ENCODE measurements around the gene CT45A9. TPM values are rescaled to one million over a fixed set of nuclear protein-coding genes. Genes with fewer than 3 reads are reported as not detected.

CT45A9 gene, protein sequence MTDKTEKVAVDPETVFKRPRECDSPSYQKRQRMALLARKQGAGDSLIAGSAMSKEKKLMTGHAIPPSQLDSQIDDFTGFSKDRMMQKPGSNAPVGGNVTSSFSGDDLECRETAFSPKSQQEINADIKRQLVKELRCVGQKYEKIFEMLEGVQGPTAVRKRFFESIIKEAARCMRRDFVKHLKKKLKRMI
- total RNA-seq = not detected in 2 replicates

GRCh38 chrX:135871712-135872111, at the start of gene CT45A9:
Gene CT45A9 (minus strand): TSS chrX:135871812. CDS start chrX:135868061, 3,751 bp downstream.

GRCh38 chrX:135893294-135893817, 21.7 kb upstream of the CT45A9 start, which contains the start of the genes CT45A10 and SAGE1:
Gene CT45A10 (minus strand): TSS chrX:135893444. CDS start chrX:135885344, 8,100 bp downstream.
Gene SAGE1 (plus strand): TSS chrX:135893716. CDS start chrX:135896243, 2,527 bp downstream.

DNA sequence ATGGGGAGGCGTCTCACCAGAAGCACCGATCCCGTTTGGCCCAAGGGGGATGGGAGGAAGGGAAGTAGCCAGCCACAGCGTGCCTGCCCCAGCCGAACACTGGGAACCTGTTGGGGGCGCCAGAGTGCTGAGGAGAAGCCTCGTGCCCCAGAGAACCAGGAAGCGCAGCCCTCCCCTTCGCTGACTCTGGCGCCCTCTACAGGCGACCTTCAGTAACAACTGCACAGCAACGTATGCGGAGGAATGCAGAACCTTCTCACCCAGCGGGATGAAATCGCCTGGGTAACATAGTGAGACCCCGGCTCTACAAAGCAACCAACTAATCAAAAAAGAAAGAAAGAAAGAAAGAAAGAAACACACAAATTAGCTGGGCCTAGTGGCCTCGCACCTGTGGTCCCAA, 17.2 kb downstream of the CT45A9 start, which contains the start of gene CT45A8:
Gene CT45A8, minus strand, starts transcription at position 101 of the 400 bp plus-strand sequence. CDS start 3,755 bp downstream, outside the sequence.

GRCh38 chrX:135837180-135837579, 34.4 kb downstream of the CT45A9 start, which contains the start of gene CT45A7:
Gene CT45A7 (minus strand): TSS chrX:135837280. CDS start chrX:135833533, 3,747 bp downstream.

DNA sequence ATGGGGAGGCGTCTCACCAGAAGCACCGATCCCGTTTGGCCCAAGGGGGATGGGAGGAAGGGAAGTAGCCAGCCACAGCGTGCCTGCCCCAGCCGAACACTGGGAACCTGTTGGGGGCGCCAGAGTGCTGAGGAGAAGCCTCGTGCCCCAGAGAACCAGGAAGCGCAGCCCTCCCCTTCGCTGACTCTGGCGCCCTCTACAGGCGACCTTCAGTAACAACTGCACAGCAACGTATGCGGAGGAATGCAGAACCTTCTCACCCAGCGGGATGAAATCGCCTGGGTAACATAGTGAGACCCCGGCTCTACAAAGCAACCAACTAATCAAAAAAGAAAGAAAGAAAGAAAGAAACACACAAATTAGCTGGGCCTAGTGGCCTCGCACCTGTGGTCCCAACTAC, 51.7 kb downstream of the CT45A9 start, which contains the start of gene CT45A2:
Gene CT45A2, minus strand, starts transcription at position 101 of the 400 bp plus-strand sequence. CDS start 3,747 bp downstream, outside the sequence.

Other genes starting within 250 kb of the CT45A9 start
- not detected in 2 replicates for gene CT45A1, start 158.2 kb downstream of the CT45A9 start, total RNA-seq
- gene CT45A3, start 103.6 kb downstream of the CT45A9 start, total RNA-seq = not detected in 2 replicates
- gene CT45A5, start 86.3 kb downstream of the CT45A9 start, total RNA-seq = not detected in 2 replicates
- not detected in 2 replicates for gene CT45A6, start 69.0 kb downstream of the CT45A9 start, total RNA-seq
- not detected in 2 replicates for gene CT45A2, start 51.8 kb downstream of the CT45A9 start, total RNA-seq
- gene CT45A7, start 34.5 kb downstream of the CT45A9 start, total RNA-seq = not detected in 2 replicates
- gene CT45A8, start 17.3 kb downstream of the CT45A9 start, total RNA-seq = not detected in 2 replicates
- not detected in 2 replicates for gene CT45A10, start 21.6 kb upstream of the CT45A9 start, total RNA-seq
- not detected in 2 replicates for gene SAGE1, start 21.9 kb upstream of the CT45A9 start, total RNA-seq
- 21.6 and 30.0 TPM in 2 replicates for gene MMGT1, start 102.2 kb upstream of the CT45A9 start, total RNA-seq
- gene SLC9A6, start 113.6 kb upstream of the CT45A9 start, total RNA-seq = 15.4 and 15.6 TPM in 2 replicates

Data from epithelial cell of alveolus of lung (primary cell).